NT2/D1 (cell line): Measurements from ENCODE around the gene AK4.
"Not testable (repeated sequence)": the region's sequence is repeated elsewhere in the genome, so short reads cannot be mapped to it uniquely, and the experiment has no call there.

Experiments used
- DNase-seq: peaks from one replicate; pipeline ENCODE4 v3.0.0-alpha.2; 2011; ENCODE audit warnings: low read depth, low spot score
- H3K27me3 ChIP-seq: 2 replicates; pipeline ENCODE4 v1.6.0; 2011; ENCODE audit warnings: mild to moderate bottlenecking; ENCODE audit not compliant: insufficient read length, insufficient read depth
- H3K36me3 ChIP-seq: 2 replicates; pipeline ENCODE4 v1.6.1; 2011; ENCODE audit warnings: mild to moderate bottlenecking, low read length, mixed read lengths; ENCODE audit not compliant: insufficient read depth, insufficient read length
- H3K4me1 ChIP-seq: 2 replicates; pipeline ENCODE4 v1.5.1; 2011; ENCODE audit not compliant: insufficient read depth, insufficient read length
- H3K4me3 ChIP-seq: 2 replicates; pipeline ENCODE4 v1.5.1; 2011; ENCODE audit warnings: low read depth; ENCODE audit not compliant: insufficient read length
- H3K9ac ChIP-seq: 2 replicates; pipeline ENCODE4 v1.6.0; 2011; ENCODE audit warnings: low read depth; ENCODE audit not compliant: insufficient read length
- H3K9me3 ChIP-seq: 2 replicates; pipeline ENCODE4 v1.5.1; 2011; ENCODE audit warnings: mild to moderate bottlenecking, low read length; ENCODE audit not compliant: insufficient read depth
- SUZ12 ChIP-seq: IDR thresholded peaks from 2 replicates; pipeline ENCODE4 v1.6.1; 2011; ENCODE audit not compliant: insufficient read length, insufficient read depth; ENCODE audit errors: extremely low read depth
- YY1 ChIP-seq: IDR thresholded peaks from 2 replicates; pipeline ENCODE4 v1.6.1; 2011; ENCODE audit not compliant: insufficient read length, insufficient read depth
- ZNF274 ChIP-seq: IDR thresholded peaks from 2 replicates; pipeline ENCODE4 v1.6.1; 2011; ENCODE audit warnings: mild to moderate bottlenecking, low read depth, low read length

AK4 gene

GRCh38 chr1:65148178-65148547 lies at the start of gene AK4:
TSS of gene AK4 (plus strand) at chr1:65148203. CDS start at chr1:65148408, 205 bp downstream.
- H3K9ac ChIP-seq = peak within 1 kb of the TSS; percentile 63
- TF ChIP-seq SUZ12 = peak; percentile 54
- H3K27me3 ChIP-seq = peaks cover 96% of the 10 kb centered on the region
- peak within 1 kb of the TSS; percentile 50 for H3K4me3 ChIP-seq
- not testable (repeated sequence) for H3K36me3 ChIP-seq, H3K9me3 ChIP-seq, H3K4me1 ChIP-seq, DNase-seq

GRCh38 chr1:65103807-65104206 lies 44.2 kb upstream of the AK4 start:
- peaks cover 2% of the 10 kb centered on the region for H3K4me1 ChIP-seq
- H3K9me3 ChIP-seq = peaks cover 12% of the 10 kb centered on the region; the same call in 1 of the 2 replicates
- H3K36me3 ChIP-seq = no peaks in the 10 kb centered on the region
- no peak overlapping the region for H3K9ac ChIP-seq
- TF ChIP-seq ZNF274 = no peak
- no peak for TF ChIP-seq YY1
- H3K4me3 ChIP-seq = no peak overlapping the region
- DNase-seq = no peak
- H3K27me3 ChIP-seq = peaks cover 3% of the 10 kb centered on the region

- TF ChIP-seq YY1 (no peak), ZNF274 (no peak), SUZ12 (no peak)
- no peak for DNase-seq
- H3K9ac ChIP-seq = no peak overlapping the region
- H3K9me3 ChIP-seq = 0 out of 2 replicates have a peak, but pooled peaks cover 3% of the 10 kb centered on the region
- peaks cover 2% of the 10 kb centered on the region for H3K4me1 ChIP-seq
- no peak overlapping the region for H3K4me3 ChIP-seq
- H3K36me3 ChIP-seq = no peaks in the 10 kb centered on the region
- H3K27me3 ChIP-seq = peaks cover 3% of the 10 kb centered on the region
These were observed 43.0 kb upstream of the AK4 start for GRCh38 chr1:65104854-65105534.

GRCh38 chr1:65105596-65105995 lies 42.4 kb upstream of the AK4 start:
- peaks cover 3% of the 10 kb centered on the region for H3K27me3 ChIP-seq
- no peaks in the 10 kb centered on the region for H3K36me3 ChIP-seq
- no peak for DNase-seq
- peaks cover 2% of the 10 kb centered on the region for H3K4me1 ChIP-seq
- H3K9ac ChIP-seq = no peak overlapping the region
- TF ChIP-seq ZNF274 = no peak
- no peak for TF ChIP-seq SUZ12
- TF ChIP-seq YY1 = no peak
- no peak overlapping the region for H3K4me3 ChIP-seq
- H3K9me3 ChIP-seq = no peaks in the 10 kb centered on the region

- peaks cover 3% of the 10 kb centered on the region for H3K27me3 ChIP-seq
- TF ChIP-seq SUZ12 (no peak), ZNF274 (no peak), YY1 (no peak)
- peaks cover 2% of the 10 kb centered on the region for H3K4me1 ChIP-seq
These were observed 39.9 kb upstream of the AK4 start for GRCh38 chr1:65108025-65108642.

GRCh38 chr1:65109487-65109886 lies 38.5 kb upstream of the AK4 start:
- Histone ChIP-seq H3K27me3 (peaks cover 3% of the 10 kb centered on the region), H3K4me1 (peaks cover 3% of the 10 kb centered on the region), H3K36me3 (no peaks in the 10 kb centered on the region), H3K9me3 (peaks cover 9% of the 10 kb centered on the region; the same call in 1 of the 2 replicates), H3K4me3 (no peak overlapping the region), H3K9ac (no peak overlapping the region)
- TF ChIP-seq YY1 (no peak), SUZ12 (no peak)
- DNase-seq = no peak

More at GRCh38 chr1:65108025-65108642, 39.9 kb upstream of the AK4 start:
- no peaks in the 10 kb centered on the region for H3K36me3 ChIP-seq
- H3K4me3 ChIP-seq = no peak overlapping the region
- H3K9me3 ChIP-seq = peaks cover 9% of the 10 kb centered on the region; the same call in 1 of the 2 replicates
- H3K9ac ChIP-seq = no peak overlapping the region
- no peak for DNase-seq

- no peak for TF ChIP-seq SUZ12
- TF ChIP-seq YY1 = no peak
- no peak for TF ChIP-seq ZNF274
These were observed 35.2 kb upstream of the AK4 start for GRCh38 chr1:65112811-65113210.

More at GRCh38 chr1:65112811-65113210, 35.2 kb upstream of the AK4 start:
- Histone ChIP-seq H3K4me3 (no peak overlapping the region), H3K4me1 (peaks cover 2% of the 10 kb centered on the region), H3K9ac (no peak overlapping the region), H3K36me3 (no peaks in the 10 kb centered on the region), H3K27me3 (no peaks in the 10 kb centered on the region), H3K9me3 (peaks cover 9% of the 10 kb centered on the region; the same call in 1 of the 2 replicates)
- DNase-seq = no peak
